K562 (cell line): Measurements from ENCODE around the gene ZNF541. TPM values are rescaled to one million over a fixed set of nuclear protein-coding genes. Genes with fewer than 3 reads are reported as not detected.
A peak's percentile ranks its signal among the peaks of the same experiment; 100 is the strongest.

Source experiments
- CHD7 ChIP-seq: fragments of 200-600 bp; sonication (generic); IDR thresholded peaks from one replicate; pipeline ENCODE4 v1.6.1; 2012; ENCODE audit warnings: mild to moderate bottlenecking, low read depth, low read length, inconsistent platforms
- GMEB1 ChIP-seq: fragments of 250-450 bp; sonication (Bioruptor Pico); IDR thresholded peaks from 2 replicates; pipeline ENCODE4 v1.4.0; 2020; ENCODE audit warnings: mild to moderate bottlenecking
- KLF10 ChIP-seq: fragments of 250-450 bp; sonication (Bioruptor Pico); IDR thresholded peaks from 2 replicates; pipeline ENCODE4 v1.6.1; 2021; ENCODE audit warnings: matching md5 sums
- PHF8 ChIP-seq: fragments of 200-600 bp; sonication (generic); IDR thresholded peaks from 2 replicates; pipeline ENCODE4 v1.6.1; 2012; ENCODE audit warnings: mixed run types, mild to moderate bottlenecking, inconsistent platforms, low read length, moderate library complexity, borderline replicate concordance
- STAT5B ChIP-seq: fragments of 250-450 bp; sonication (Bioruptor Pico); IDR thresholded peaks from 2 replicates; pipeline ENCODE4 v1.8.0; 2021; ENCODE audit warnings: mild to moderate bottlenecking, inconsistent platforms
- TFE3 ChIP-seq: fragments of 450-650 bp; formaldehyde crosslinking; IDR thresholded peaks from 2 replicates; pipeline ENCODE4 v1.4.0; 2020; ENCODE audit warnings: mild to moderate bottlenecking, mixed read lengths
- ZBTB5 ChIP-seq: fragments of 450-650 bp; IDR thresholded peaks from 2 replicates; pipeline ENCODE4 v1.6.1; 2017; ENCODE audit warnings: antibody characterized with exemption
- ZNF41 ChIP-seq: fragments of 250-450 bp; sonication (Bioruptor Pico); conservative IDR thresholded peaks from 2 replicates; pipeline ENCODE4 v1.4.0; 2020; ENCODE audit warnings: mild to moderate bottlenecking
- polyA plus RNA-seq, 8 experiments: library from polyadenylated mRNA; depleted of rRNA in 4 of 8; stranded (reverse) in 5 of 8; unstranded in 3 of 8; fragments of >200 nt; fragmentation: Nextera tagmentation in 2 of 8; fragmentation: Illumina TruSeq in 1 of 8; extraction: Ambion mirVana in 2 of 8; extraction: Trizol in 1 of 8; gene quantifications; 2 replicates each; pipeline versions ENCODE4 v1.2.1 to v1.2.3, GENCODE V29; 2011 to 2014; ENCODE audit warnings: inconsistent platforms in 1 of 8, missing spikeins in 1 of 8
- total RNA-seq, 7 experiments: library from RNA; depleted of rRNA in 6 of 7; stranded (reverse); fragments of >200 nt in 6 of 7; fragmentation: Illumina TruSeq in 2 of 7; extraction: Trizol in 2 of 7; gene quantifications; 2 replicates each; pipeline versions ENCODE4 v1.2.1 to v1.2.3, GENCODE V29; 2011 to 2021; ENCODE audit warnings: low replicate concordance in 1 of 7

ZNF541 gene
- total and polyA plus RNA-seq, 9 of the 15 experiments (the other 6 are each of a cell fraction or from before 2014, with no cell fraction given) = 0.04 to 0.11 (median 0.05) TPM; not detected in 1

GRCh38 chr19:47609906-47610894 lies 37.3 kb upstream of the ZNF541 start (continued):
- TF ChIP-seq CHD7 (no peak), STAT5B (CRISPR knock-in tag) (no peak), TFE3 (no peak), KLF10 (CRISPR knock-in tag) (no peak), ZNF41 (no peak), PHF8 (peak; percentile 27; the same call in 1 of the 2 replicates), GMEB1 (CRISPR knock-in tag) (no peak), ZBTB5 (no peak)
